Keratinocyte (primary cell): ENCODE measurements around the gene XRCC2. TPM values are rescaled to one million over a fixed set of nuclear protein-coding genes. Genes with fewer than 3 reads are reported as not detected.
"Not testable (repeated sequence)": the region's sequence is repeated elsewhere in the genome, so short reads cannot be mapped to it uniquely, and the experiment has no call there.

Experiments
- DNase-seq: peaks from one replicate; pipeline ENCODE4 v3.0.0-alpha.2; 2011; ENCODE audit warnings: low read depth, missing footprints, low spot score
- FAIRE-seq: peaks from 2 replicates; lab custom pipeline; 2011; peaks lifted over from hg19 to GRCh38; lab: Jason Lieb, UNC
- H2AFZ ChIP-seq: 2 replicates; pipeline ENCODE4 v1.6.0; 2012; ENCODE audit warnings: low read length, control low read depth, inconsistent platforms; ENCODE audit not compliant: control insufficient read depth
- H3K27ac ChIP-seq: 2 replicates; pipeline ENCODE4 v1.5.1; 2011; ENCODE audit warnings: low read length; ENCODE audit not compliant: control insufficient read depth, insufficient read depth
- H3K27me3 ChIP-seq: 3 replicates; pipeline ENCODE4 v1.6.0; 2011; ENCODE audit warnings: low read length; ENCODE audit not compliant: control insufficient read depth, insufficient read depth; ENCODE audit errors: extremely low read depth
- H3K36me3 ChIP-seq, 2 experiments: 2 replicates in 1 of 2; 3 replicates in 1 of 2; pipeline ENCODE4 v1.5.1; 2011; ENCODE audit warnings: low read length in 2 of 2, mild to moderate bottlenecking in 1 of 2; ENCODE audit not compliant: control insufficient read depth in 2 of 2, insufficient read depth in 2 of 2; ENCODE audit errors: extremely low read depth in 1 of 2
- H3K4me1 ChIP-seq: 3 replicates; pipeline ENCODE4 v1.5.1; 2011; ENCODE audit warnings: low read length; ENCODE audit not compliant: control insufficient read depth, insufficient read depth; ENCODE audit errors: extremely low read depth
- H3K4me2 ChIP-seq: 3 replicates; pipeline ENCODE4 v1.6.0; 2011; ENCODE audit warnings: low read depth, low read length; ENCODE audit not compliant: control insufficient read depth, insufficient read depth; ENCODE audit errors: extremely low read depth
- H3K4me3 ChIP-seq, 3 experiments: fragments of 200-600 bp in 1 of 3; sonication (generic) in 1 of 3; 2 replicates in 2 of 3; 3 replicates in 1 of 3; pipeline ENCODE4 v1.5.1; 2011 to 2016; ENCODE audit warnings: low read length in 3 of 3, mild to moderate bottlenecking in 3 of 3, control low read depth in 2 of 3, inconsistent platforms in 1 of 3, low read depth in 1 of 3, mixed read lengths in 1 of 3, mixed run types in 1 of 3, moderate library complexity in 1 of 3; ENCODE audit not compliant: control insufficient read depth in 2 of 3, insufficient read depth in 2 of 3; ENCODE audit errors: extremely low read depth in 1 of 3
- H3K79me2 ChIP-seq: 2 replicates; pipeline ENCODE4 v1.6.0; 2012; ENCODE audit warnings: low read length; ENCODE audit not compliant: control insufficient read depth, insufficient read depth
- H3K9ac ChIP-seq: 3 replicates; pipeline ENCODE4 v1.6.0; 2011; ENCODE audit warnings: low read length; ENCODE audit not compliant: control insufficient read depth, insufficient read depth; ENCODE audit errors: extremely low read depth
- H3K9me1 ChIP-seq: 3 replicates; pipeline ENCODE4 v1.6.0; 2011; ENCODE audit warnings: low read length; ENCODE audit not compliant: control insufficient read depth, insufficient read depth; ENCODE audit errors: extremely low read depth
- H3K9me3 ChIP-seq: 2 replicates; pipeline ENCODE4 v1.5.1; 2012; ENCODE audit warnings: low read depth, low read length; ENCODE audit not compliant: control insufficient read depth
- H4K20me1 ChIP-seq: 3 replicates; pipeline ENCODE4 v1.6.0; 2011; ENCODE audit warnings: low read length; ENCODE audit not compliant: control insufficient read depth, insufficient read depth; ENCODE audit errors: extremely low read depth
- EZH2 ChIP-seq: IDR thresholded peaks from one replicate; pipeline ENCODE4 v1.6.1; 2012; ENCODE audit warnings: inconsistent platforms, mild to moderate bottlenecking, low read length, moderate library complexity
- dilution Hi-C: fragments of 300-500 bp; cut with MboI; formaldehyde crosslinking; loops from one replicate; pipeline ENCODE4 v1.7.0; 2020; ENCODE audit warnings: low sequenced_read_pairs; ENCODE audit not compliant: extremely low pct_ligation_motif_present
- polyA plus RNA-seq, 5 experiments: library from polyadenylated mRNA; depleted of rRNA in 3 of 5; stranded (reverse) in 3 of 5; stranded (forward) in 1 of 5; unstranded in 1 of 5; fragments of >200 nt; gene quantifications; 1 replicate in 1 of 5; 2 replicates in 3 of 5; 3 replicates in 1 of 5; pipeline versions ENCODE4 v1.2.1 to v1.2.3, GENCODE V29; 2011 to 2012; ENCODE audit warnings: missing spikeins in 2 of 5, low read depth in 1 of 5, low replicate concordance in 1 of 5
- TF ChIP-seq, protein P1 (sequence below), 3 experiments: IDR thresholded peaks in 1 of 3; conservative IDR thresholded peaks in 1 of 3; optimal IDR thresholded peaks in 1 of 3; 2 replicates in 2 of 3; 3 replicates in 1 of 3; pipeline versions ENCODE3 to v1.5.1; 2011; ENCODE audit warnings: low read length in 3 of 3, mild to moderate bottlenecking in 3 of 3, moderate library complexity in 2 of 3, control low read depth in 1 of 3, inconsistent platforms in 1 of 3; ENCODE audit not compliant: insufficient read depth in 2 of 3; ENCODE audit errors: extremely low read depth in 1 of 3

The XRCC2 gene
- polyA plus RNA-seq, 1 donor (not counting 4 experiments of a cell fraction or from before 2014, with no cell fraction given), result 3.8 TPM

DNA sequence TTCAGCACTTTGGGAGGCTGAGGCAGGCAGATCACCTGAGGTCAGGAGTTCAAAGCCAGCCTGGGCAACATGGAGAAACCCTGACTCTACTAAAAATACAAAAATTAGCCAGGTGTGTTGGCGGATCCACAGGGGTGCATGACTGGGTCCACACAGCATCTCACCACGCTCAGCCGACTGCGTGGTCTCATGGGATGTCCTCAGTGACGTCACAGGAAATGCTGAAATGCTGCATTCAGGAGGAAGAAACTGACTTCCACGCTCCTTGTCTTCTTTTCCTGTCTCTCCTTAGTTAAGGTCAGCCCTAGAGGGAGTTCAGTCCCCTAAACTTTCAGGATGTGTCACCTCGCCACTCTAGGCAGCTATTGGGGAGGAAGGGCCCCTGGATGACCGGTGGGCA is 42.9 kb downstream of the XRCC2 start:
- no peaks in the 10 kb centered on the region for H3K4me1 ChIP-seq
- no peaks in the 10 kb centered on the region for H3K9me3 ChIP-seq
- DNase-seq (no peak), FAIRE-seq (no peak)
- no peaks in the 10 kb centered on the region for H4K20me1 ChIP-seq
- H3K27ac ChIP-seq, result no peak overlapping the region
- no peaks in the 10 kb centered on the region for H3K9me1 ChIP-seq
- no peak overlapping the region for H3K9ac ChIP-seq
- H3K4me3 ChIP-seq, result no peak overlapping the region
- no peaks in the 10 kb centered on the region for H3K27me3 ChIP-seq
- H3K4me2 ChIP-seq, result no peak overlapping the region
- dilution Hi-C loops, result no loop called here
- TF ChIP-seq, protein P1, sequence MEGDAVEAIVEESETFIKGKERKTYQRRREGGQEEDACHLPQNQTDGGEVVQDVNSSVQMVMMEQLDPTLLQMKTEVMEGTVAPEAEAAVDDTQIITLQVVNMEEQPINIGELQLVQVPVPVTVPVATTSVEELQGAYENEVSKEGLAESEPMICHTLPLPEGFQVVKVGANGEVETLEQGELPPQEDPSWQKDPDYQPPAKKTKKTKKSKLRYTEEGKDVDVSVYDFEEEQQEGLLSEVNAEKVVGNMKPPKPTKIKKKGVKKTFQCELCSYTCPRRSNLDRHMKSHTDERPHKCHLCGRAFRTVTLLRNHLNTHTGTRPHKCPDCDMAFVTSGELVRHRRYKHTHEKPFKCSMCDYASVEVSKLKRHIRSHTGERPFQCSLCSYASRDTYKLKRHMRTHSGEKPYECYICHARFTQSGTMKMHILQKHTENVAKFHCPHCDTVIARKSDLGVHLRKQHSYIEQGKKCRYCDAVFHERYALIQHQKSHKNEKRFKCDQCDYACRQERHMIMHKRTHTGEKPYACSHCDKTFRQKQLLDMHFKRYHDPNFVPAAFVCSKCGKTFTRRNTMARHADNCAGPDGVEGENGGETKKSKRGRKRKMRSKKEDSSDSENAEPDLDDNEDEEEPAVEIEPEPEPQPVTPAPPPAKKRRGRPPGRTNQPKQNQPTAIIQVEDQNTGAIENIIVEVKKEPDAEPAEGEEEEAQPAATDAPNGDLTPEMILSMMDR (optimal IDR thresholded peaks at IDR 0.05 in 1 of 3, IDR thresholded peaks at IDR 0.05 in 1 of 3, conservative IDR thresholded peaks at IDR 0.05 in 1 of 3; ENCODE audit: extremely low read depth in 1 of 3, insufficient read depth in 2 of 3, low read length in 3 of 3), result no peak
- no peak for TF ChIP-seq EZH2
- no peaks in the 10 kb centered on the region for H3K36me3 ChIP-seq
- H2AFZ ChIP-seq, result no peak overlapping the region
- no peaks in the 10 kb centered on the region for H3K79me2 ChIP-seq

DNA sequence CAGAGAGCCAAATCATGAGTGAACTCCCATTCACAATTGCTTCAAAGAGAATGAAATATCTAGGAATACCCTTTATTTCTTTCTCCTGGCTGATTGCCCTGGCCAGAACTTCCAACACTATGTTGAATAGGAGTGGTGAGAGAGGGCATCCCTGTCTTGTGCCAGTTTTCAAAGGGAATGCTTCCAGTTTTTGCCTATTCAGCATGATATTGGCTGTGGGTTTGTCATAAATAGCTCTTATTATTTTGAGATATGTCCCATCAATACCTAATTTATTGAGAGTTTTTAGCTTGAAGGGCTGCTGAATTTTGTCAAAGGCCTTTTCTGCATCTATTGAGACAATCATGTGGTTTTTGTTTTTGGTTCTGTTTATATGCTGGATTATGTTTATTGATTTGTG is 47.2 kb downstream of the XRCC2 start:
- H3K36me3 ChIP-seq, H3K9ac ChIP-seq, dilution Hi-C loops, H3K79me2 ChIP-seq, FAIRE-seq, H4K20me1 ChIP-seq, H2AFZ ChIP-seq, H3K9me3 ChIP-seq, DNase-seq, H3K4me3 ChIP-seq, H3K9me1 ChIP-seq, H3K4me2 ChIP-seq, H3K27ac ChIP-seq, H3K27me3 ChIP-seq, H3K4me1 ChIP-seq: not testable (repeated sequence)

DNA sequence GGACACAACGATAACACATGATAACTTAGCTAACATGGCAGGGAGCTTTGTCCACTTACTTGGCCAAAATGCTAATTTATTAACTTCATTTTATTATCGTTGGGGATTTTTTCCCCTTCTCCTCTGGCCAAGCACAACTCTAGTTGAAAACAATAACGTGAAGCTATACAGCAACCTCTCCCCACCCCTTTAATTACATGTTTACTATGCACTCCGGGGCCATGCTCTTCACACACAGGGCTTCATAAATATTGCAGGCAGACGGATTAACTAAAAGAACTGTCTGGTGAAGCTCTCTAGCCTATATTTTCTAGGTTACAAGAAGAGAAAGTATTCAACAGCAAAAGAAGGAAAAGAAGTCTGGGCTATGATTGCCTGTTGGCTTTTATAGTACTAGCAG is 51.7 kb downstream of the XRCC2 start:
- H4K20me1 ChIP-seq, result no peaks in the 10 kb centered on the region
- H3K4me1 ChIP-seq, result no peaks in the 10 kb centered on the region
- H3K36me3 ChIP-seq, result no peaks in the 10 kb centered on the region
- H3K27me3 ChIP-seq, result no peaks in the 10 kb centered on the region
- H3K9ac ChIP-seq, result no peak overlapping the region
- H3K4me2 ChIP-seq, result no peak overlapping the region
- no peak for FAIRE-seq
- no peak overlapping the region for H2AFZ ChIP-seq
- no peaks in the 10 kb centered on the region for H3K9me3 ChIP-seq
- H3K79me2 ChIP-seq, result no peaks in the 10 kb centered on the region
- H3K9me1 ChIP-seq, result no peaks in the 10 kb centered on the region
- no peak overlapping the region for H3K4me3 ChIP-seq
- DNase-seq, result no peak
- no peak for TF ChIP-seq EZH2
- dilution Hi-C loops, result no loop called here
- H3K27ac ChIP-seq, result no peak overlapping the region
